Astrocyte of the hippocampus (primary cell): ENCODE results near the gene CCNL2.

Experiments used
- DNase-seq: peaks from one replicate; pipeline ENCODE4 v3.0.0; 2011; ENCODE audit warnings: low read depth, low spot score

Gene CCNL2

DNA sequence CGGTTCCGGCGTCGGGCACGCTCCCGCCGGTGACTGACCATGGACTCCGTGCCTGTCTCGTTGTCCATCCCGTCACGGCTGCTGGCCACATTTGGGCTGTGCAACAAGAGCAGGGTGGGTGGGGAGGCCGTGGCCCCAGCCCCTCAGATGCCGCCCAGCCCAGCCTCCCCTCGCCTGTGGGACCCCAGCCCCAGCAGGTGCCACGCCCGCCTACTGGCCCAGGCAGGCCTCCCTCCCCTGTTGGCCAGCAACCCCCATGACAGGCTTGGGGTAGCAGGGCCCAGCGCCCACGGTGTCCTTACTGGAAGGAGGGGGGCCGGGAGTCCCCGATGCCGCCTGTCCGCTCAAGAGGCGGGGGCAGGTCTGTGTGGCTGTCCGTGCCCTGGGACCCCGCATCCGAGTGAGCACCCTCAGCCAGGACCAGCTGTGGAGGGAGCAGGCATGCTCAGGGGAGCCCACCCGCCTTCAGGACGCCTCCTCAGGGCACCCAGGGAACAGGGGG lies 57.0 kb downstream of the CCNL2 start:
- no peak for DNase-seq

DNA sequence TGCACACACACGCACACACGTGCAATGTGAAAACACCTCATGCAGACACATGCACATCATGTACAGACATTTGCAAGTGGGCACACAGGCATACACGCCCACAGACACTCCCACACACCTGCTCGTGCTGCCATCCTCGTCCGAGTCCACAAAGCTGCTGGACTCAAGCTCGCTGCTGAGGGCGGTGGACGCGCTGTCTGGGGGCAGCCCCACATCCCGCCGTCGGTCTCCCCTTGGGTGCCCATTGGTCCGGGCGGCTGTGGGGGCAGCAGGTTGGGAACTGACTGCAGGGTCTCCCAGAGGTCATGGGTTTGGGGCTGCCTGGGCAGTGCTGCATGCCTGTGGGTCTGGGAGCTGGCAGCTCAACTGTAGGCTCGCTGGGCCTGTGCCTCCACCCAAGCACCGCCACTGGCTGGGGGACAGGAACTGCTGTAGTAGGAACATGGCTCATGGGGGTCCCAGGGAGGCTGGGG lies 57.5 kb downstream of the CCNL2 start:
- DNase-seq: no peak

DNA sequence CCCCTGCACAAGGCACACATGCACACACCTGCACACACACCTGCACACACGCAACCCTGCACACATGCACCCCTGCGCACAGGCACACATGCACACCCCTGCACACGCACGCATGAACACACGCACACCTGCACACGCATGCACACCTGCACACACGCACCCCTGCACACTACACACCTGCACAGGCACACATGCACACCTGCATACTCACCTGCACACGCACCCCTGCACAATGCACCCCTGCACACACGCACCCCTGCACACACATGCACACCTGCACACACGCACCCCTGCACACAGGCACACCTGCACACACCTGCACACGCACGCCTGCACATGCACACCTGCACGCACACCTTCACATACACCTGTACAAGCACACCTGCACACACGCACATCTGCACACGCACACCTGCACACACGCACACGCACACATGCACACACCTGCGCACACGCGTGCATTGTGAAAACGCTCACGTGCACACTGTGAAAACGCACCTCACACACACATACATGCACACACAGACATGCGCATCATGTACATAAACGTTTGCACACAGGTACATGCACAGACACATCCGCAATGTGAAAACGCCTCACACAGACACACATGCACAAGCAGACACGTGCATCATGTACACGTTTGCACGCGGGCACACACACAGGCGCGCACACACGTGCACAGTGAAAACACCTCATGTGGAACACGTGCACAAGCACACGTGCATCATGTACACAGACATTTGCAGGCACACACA lies 58.2 kb downstream of the CCNL2 start:
- DNase-seq: no peak

DNA sequence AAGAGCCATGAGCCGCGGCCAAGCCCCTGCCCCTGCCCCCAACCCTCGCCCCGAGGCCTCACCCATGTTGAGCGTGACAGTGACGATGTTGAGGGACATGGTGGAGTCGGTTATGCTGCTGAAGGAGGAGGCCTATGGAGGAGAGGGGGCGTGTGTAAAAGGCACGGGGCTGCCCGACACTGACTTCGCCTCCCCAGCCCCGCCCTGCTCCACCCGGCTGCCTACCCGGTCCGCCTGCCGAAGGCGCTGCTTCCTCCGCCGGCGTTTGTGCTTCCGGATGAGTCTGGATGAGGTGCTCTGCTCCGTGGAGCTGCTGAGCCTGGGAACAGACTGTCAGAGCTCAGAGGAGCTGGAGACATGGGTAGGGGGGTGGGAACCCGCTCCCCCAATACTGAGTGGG lies 59.0 kb downstream of the CCNL2 start:
- DNase-seq: no peak

DNA sequence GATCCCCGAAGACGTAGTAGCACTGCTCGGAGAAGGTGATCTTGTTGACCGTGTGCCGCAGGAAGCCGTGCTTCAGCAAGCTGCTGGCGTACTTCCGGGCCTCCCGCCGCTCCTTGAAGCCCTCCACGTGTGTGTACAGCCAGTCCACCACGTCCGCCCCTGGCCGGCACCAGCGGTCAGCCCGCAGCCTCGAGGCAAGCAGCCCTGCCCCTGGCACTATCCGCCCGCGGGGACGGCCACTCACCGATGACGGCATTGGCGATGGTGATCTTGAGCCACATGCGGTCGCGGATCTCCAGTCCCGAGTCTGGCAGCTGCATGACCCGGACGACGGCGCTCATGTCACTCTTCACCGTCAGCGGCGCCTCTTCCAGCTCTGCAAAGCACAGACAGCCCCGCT lies 60.9 kb downstream of the CCNL2 start:
- no peak for DNase-seq

DNA sequence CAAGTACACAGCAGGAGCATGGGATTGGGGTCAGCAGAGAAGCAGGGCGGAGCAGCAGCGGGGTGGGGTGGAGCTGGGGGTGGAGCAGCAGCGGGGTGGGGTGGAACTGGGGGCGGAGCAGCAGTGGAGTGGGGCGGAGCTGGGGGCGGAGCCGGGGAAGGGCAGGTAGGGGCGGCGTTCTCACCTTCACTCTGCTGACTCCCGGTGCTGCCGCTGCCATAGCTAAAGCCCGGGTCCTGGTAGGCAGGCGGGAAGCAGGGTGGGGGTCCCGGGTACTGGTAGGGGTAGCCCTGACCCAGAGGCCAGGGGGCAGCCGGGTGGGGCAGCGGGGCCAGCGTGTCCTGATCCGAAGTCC lies 61.4 kb downstream of the CCNL2 start:
- DNase-seq: no peak

DNA sequence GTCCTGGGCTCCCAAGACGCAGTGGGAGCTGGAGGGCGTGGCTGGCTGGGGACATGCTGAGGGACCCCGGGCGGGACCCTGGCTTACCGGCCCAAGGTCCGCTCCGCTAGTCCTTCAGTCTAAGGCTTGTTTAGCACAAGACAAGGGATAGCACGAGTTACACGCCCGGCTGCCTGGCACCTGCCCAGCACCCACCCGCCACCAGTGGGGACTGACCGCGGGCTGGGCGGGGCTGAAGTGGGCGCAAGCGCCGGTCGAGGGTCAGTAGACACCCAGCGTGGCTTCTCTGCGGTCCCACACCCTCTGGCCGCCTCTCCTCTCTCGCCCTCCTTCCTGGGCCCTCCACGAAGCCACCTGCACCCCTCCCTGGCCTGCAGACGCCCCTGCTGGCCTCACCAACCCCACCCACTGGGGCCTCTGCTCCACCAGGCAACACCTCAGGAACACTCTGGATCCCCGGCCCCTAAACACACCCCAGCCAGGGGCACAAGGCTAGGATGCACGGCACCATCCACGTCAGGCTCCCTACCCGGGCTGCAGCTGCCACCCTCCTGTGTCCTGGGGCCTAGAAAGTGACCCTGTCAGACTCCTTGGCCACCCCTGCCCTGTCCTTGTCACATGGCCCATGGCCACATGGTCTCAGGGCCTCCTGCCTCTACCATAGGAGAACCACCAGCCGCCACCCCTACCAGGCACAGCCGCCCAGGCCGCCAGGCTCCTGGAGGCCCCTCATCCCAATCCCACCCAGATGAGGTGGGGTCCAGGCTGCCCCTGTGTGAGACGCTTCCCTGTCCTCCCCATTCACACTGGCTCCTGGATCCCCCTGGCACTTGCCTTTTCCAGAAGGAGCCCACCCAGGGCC lies 62.0 kb downstream of the CCNL2 start:
- DNase-seq: no peak

DNA sequence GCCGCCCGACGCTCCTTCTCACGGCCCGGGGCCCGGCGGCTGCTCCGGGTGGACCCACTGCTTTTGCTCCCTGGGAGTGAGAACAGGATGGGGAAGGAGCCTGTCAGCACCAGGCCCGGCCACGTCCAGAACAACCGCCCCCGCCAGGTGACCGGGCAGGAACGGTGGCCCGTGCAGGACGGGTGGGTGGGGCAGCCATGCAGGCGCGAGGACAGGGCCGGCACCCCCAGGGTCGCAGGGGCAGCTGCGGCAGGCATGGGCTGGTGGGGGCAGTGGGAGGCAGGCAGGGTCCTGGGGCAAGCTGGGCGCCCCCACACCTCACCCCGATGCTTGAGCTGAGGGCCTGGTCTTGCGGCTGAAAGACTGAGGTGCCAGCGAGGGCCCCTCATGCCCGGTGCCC lies 62.7 kb downstream of the CCNL2 start:
- no peak for DNase-seq

DNA sequence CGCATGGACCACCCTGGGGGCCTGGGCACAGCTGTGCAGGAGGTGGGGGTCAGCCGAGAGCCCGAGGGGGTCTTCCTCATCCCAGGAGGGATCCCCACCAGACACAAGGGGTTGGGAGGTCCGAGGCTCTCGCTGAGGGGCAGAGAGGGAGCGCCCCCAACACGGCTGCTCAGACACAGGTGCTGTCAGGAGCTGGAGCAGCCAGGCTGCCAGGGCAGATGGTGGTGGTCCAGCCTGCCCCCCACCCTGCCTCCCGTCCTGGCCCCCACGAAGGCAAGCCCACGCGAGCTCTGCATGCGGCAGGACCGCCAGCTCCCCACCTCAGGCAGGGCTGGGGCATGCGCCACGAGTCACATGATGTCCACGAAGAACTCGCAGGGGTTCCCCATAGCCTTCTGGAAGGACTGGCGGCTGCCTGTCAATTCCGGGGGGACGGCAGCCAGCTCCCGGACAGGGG lies 63.3 kb downstream of the CCNL2 start:
- no peak for DNase-seq
